ENCODE measurements around the gene SLC16A13. TPM values are rescaled to one million over a fixed set of nuclear protein-coding genes. Genes with fewer than 3 reads are reported as not detected.

SLC16A13 gene
- total RNA-seq, 4 donors from 2014 or later, result 1.7 to 1.9 (median 1.8) TPM; not detected in 1

DNA sequence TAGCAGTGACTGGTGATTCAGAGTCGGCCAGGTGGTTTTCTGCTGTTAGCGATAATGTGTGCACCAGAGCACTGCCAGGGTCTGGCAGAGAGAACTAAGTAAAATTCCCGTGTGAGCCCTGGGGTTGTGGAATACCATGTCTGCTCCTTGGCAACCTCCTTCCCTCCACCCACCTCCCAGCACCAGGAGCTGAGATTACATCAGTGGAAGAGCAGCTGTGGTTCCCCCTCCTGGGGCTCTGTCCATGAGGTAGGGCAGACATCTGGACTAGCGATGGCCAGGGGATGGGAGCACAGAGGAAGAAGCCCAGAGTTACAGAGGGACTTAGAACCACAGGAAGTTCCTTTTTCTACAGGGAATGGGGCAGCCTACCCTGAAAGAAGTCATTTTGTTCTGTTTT is 28.4 kb downstream of the SLC16A13 start:
- TF ChIP-seq, protein P1, sequence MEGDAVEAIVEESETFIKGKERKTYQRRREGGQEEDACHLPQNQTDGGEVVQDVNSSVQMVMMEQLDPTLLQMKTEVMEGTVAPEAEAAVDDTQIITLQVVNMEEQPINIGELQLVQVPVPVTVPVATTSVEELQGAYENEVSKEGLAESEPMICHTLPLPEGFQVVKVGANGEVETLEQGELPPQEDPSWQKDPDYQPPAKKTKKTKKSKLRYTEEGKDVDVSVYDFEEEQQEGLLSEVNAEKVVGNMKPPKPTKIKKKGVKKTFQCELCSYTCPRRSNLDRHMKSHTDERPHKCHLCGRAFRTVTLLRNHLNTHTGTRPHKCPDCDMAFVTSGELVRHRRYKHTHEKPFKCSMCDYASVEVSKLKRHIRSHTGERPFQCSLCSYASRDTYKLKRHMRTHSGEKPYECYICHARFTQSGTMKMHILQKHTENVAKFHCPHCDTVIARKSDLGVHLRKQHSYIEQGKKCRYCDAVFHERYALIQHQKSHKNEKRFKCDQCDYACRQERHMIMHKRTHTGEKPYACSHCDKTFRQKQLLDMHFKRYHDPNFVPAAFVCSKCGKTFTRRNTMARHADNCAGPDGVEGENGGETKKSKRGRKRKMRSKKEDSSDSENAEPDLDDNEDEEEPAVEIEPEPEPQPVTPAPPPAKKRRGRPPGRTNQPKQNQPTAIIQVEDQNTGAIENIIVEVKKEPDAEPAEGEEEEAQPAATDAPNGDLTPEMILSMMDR (IDR thresholded peaks at IDR 0.05; ENCODE audit: low read depth), result no peak

DNA sequence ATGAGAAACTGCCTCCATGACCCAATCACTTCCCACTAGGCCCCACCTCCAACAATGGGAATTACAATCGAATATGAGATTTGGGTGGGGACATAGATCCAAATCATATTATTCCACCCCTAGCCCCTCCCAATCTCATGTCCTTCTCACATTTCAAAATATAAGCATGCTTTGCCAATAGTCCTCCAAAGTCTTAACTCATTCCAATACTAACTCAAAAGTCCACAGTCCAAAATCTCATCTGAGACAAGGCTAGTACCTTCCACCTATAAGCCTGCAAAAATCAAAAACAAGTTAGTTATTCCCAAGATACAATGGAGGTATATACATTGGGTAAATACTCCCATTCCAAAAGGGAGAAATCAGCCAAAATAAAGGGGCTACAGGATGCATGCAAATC is 31.4 kb downstream of the SLC16A13 start:
- TF ChIP-seq, protein P1 (IDR thresholded peaks at IDR 0.05; ENCODE audit: low read depth), result no peak

DNA sequence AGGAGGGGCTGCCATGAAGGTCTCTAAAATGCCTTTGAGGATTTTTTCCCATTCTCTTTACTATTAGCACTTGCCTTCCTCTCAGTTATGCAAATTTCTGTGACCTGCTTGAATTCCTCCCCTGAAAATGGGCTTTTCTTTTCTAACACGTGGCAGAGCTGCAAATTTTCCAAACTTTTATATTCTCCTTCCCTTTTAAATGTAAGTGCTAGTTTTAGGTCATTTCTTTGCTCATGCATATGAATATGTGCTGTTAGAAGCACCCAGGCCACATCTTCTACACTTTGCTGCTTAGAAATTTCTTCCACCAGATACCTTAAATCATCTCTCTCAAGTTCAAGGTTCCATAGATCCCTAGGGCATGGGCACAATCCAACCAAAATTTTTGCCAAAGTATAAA is 32.5 kb downstream of the SLC16A13 start:
- TF ChIP-seq, protein P1 (IDR thresholded peaks at IDR 0.05; ENCODE audit: low read depth), result no peak

DNA sequence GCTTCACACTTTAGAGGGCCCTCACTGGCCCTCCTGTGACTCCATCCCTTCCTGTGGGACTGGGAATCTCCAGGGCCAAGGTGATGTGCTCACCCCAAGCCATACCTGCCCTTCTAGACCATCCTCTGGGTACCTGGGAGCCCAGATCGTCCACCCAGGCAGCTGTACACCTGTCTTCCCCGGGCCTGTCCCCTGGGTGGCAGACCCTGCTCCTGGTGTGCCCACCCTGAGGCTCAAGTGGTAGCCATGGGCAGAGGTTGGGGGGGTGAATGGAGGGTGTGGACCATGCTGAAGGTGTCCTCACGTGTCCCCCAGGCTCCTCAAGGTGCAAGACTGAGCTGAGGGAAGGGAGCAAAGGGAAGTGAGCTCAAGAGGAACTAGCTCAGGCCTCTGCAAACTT is 34.9 kb downstream of the SLC16A13 start:
- TF ChIP-seq, protein P1 (IDR thresholded peaks at IDR 0.05; ENCODE audit: low read depth), result no peak

- TF ChIP-seq, protein P1 (IDR thresholded peaks at IDR 0.05; ENCODE audit: low read depth), result no peak
Observed at GRCh38 chr17:7072406-7072805, 36.6 kb downstream of the SLC16A13 start.

GRCh38 chr17:7074931-7075330 is 39.1 kb downstream of the SLC16A13 start:
- TF ChIP-seq, protein P1 (IDR thresholded peaks at IDR 0.05; ENCODE audit: low read depth), result no peak

GRCh38 chr17:7077911-7078546 is 42.2 kb downstream of the SLC16A13 start:
- TF ChIP-seq, protein P1 (IDR thresholded peaks at IDR 0.05; ENCODE audit: low read depth), result no peak
